GM19324 (cell line): ENCODE results near the gene KRT4.

ENCODE experiments used
- ATAC-seq: cut with Tn5 transposase; IDR thresholded peaks from one replicate; pipeline ENCODE4 v1.9.1; 2021; ENCODE audit warnings: mild to moderate bottlenecking, moderate library complexity; ENCODE audit not compliant: unreplicated experiment, low FRiP score

KRT4 gene

DNA sequence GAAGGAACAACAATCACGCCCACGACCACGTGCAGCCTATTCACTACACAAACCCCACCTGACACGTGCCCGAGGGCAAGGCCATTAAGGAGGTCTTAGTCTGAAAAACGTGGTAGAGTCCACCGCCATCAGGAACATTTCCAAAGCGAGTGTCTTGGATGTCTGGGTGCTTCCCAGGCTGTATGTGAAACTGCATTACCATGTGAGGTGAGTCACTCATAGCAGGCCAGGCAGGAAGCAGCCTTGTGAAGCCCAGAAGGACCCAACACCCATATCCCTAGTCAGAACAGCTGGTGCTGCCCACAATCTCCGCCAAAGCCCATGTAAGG is 23.5 kb upstream of the KRT4 start:
- no peak for ATAC-seq

DNA sequence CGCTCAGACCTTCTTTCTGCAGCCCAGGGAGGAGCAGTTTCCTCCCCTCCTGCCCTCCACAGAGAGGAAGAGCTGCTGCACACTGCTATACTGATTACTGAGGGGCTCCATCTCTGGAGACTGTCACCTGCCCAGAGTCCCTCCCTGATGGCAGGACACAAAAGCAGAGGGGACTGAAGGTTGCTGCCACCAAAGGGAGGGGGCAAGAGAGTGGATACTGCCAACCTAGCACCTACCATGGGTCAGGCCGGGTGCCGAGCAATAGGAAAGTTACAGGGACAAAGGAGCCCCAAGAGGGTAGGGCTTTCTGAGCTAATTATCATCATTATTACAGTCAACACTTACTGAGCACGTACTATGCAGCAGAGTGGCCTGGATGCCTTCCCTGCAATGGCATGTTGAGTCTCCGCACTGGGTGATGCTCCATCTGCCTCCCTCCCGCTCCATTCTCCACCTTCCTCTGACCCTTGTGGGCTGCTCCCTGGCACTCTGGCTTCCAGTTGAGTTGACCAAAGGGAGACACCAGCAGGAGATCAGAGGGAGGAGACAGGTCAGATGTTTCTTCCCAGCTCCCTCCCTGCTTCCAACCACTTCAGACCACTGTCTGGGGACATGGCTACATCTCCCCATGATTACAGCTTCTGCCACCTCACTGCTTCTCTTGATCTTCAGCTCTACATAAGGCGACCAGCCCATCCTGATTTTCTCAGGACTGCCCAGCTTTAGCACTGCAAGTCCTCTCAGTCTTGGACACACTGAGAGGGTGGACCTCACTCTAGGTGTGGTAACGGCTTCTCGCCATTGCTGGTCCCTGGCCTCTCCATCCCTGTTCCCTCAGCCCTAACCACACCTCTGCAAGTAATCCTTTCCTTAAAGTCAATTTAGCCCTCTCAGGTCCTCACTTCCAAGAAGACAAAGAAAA is 22.8 kb upstream of the KRT4 start:
- ATAC-seq: no peak

DNA sequence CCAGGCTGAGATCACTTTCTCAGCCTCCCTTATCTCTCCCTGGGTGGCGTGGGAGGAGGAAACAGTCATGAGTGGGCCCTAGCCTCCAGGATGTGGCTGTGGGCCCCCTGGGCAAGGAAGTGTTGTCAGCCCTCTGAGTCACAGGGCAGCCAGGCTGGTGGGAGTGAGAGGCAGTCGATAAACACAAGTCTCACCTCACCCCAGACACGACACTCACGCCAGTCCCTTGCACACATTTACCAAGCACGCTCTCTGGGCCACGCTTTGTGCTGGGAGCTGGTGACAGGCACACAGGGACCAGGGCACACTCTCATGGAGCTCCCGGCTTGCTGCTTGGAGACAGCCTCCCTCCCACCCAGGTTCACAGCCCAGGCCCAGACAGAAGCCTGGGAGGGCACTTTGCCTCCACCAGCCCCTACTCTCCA is 22.1 kb upstream of the KRT4 start:
- ATAC-seq: no peak

DNA sequence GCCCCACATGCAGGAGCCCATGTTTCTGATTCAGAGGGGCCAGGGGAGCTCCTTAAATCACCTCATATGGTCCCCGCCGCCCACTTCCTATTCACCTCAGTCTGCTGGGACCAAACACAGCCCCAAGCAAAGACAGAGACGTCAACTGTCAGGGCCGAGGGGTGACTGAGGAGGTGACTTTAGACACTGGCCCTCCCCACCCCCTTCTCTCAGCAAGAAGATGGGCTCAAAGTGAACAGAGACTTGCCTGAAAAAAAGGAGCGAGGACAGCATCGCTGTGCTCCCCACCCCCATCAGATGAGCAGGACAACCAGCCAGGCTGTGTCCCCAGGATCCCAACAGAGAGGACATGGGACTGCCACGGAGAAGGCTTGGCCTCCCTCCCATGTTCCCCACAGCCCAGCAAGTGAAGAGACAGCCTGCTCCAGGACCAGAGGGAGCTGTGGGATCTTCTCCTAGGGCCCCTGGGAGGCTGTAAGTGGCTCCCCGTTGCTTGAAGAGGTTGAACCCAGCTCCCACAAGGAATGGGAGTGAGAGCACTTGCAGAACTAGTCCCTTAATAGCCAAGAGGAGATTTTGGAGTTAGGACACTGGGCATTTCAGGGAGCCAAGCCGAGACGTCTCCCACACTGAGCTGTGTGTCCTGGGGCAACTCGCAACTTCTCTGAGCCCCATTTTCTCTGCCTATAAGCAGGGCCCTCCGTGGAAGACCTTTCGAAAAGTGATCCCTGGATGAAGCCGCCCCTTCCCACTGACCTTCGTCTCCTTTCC is 21.5 kb upstream of the KRT4 start:
- no peak for ATAC-seq

DNA sequence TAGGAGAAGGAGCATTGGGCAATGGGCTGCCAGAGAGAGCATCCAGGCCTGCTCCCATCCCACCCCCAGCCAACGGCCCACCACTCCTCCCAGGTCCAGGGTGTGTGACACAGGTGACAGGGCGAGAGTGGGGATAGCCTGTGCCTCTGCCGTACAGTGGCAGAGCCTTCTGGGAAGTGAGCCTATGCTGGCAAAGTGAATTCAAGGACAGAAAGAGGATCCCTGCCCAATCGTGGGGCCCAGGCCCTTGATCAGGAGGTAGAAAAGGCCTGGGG is 20.7 kb upstream of the KRT4 start:
- ATAC-seq: no peak

DNA sequence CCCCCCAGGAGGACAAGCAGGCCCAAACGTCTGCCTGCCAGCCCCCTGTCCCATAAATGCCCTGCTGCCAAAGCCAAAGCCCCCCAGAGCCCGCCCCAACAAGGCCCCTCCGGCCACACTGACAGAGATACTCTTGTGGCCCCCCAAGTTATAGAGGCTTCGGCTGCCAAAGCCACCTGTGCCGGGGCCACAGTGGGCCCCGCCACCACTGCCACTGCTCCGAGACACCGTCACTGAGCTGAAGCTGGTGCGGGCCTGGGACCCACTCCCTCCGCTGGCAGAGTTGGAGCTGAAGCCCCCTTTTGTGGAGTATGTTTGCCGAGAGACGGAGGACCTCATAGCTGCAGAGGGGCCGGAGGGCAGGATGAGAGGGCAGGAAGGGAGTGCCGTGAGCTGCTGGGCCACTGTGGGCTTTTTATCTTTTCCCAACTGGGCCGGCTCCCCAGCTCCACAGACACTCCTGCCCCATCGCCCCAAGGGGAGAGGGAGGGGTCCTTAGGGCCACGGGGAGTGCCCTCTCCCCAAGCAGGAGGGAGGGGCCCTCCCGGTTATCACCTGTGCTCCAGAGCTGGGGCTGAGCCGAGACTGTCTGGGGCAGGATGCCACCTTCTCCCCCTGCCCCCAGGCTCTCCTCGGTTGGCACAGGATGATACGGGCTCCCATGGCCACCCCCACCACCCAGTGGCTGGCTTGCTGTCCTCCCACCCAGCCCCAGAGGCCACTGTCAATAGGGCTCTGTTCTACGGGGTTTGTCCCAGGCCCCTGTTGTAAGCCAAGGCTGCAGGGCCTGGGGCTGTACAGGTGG is 20.2 kb upstream of the KRT4 start, which contains the start of gene KRT79:
Gene KRT79 (minus strand): TSS at position 390 of the 805 bp plus-strand sequence. CDS start 51 bp downstream, at position 339.
- no peak for ATAC-seq

DNA sequence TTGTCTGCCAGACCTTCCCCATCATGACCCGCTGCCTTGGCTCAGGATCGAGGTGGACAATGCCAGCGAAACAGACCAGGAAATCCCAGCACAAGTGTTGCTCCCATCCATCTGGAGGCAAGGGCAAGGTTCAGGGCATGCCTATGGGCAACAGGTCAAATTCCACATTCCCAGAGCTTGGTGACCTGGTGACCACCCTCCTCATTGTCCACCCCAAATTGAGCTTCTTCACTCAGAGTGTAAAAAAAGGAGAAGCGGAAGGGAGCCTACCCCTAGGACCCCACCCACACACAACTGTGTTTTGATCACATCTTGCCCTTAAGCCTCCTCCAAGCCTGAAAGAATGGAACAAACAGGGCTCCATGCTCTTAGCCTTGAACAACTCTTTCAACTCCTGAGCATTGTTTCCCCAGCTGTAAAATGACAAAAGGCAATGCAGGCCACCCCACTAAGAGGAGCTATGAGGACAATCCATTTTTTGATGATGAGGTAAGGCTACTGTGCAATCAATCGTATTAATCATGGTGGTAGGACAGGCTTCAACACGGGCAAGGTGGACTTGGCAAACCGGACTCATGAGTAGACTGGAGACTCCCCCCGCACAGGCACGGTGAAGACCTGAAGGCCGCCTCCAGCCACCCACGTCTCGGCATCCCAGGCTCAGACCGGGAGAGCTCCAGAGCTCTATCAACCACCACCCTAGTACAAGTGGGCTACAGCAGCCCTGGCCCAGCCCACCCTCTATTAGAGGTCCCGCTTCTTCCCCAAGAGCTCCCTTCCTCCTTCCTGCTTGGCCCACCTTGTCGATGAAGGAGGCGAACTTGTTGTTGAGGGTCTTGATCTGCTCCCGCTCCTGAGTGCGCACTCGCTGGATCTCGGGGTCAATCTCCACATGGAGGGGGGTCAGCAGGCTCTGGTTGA is 19.3 kb upstream of the KRT4 start:
- ATAC-seq: no peak

DNA sequence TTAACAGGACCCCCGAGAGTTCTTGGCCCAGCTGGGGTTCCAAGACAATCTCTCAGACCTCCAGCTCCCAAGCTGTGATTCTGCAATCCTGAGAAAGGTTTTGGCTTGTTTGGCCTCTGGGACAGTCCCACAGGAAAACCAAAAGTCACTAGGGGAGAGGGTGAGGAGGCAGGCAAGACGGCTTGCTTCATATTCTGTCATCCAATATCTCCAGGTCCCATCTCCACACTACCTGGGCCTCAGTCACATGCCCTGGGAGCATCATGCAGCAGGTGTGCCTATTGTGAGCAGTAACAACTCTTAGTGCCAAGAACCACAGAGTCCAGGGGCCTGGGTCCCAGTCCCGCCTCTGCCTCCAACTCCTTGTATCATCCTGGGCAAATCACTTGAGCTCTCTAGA is 18.5 kb upstream of the KRT4 start:
- ATAC-seq: no peak

DNA sequence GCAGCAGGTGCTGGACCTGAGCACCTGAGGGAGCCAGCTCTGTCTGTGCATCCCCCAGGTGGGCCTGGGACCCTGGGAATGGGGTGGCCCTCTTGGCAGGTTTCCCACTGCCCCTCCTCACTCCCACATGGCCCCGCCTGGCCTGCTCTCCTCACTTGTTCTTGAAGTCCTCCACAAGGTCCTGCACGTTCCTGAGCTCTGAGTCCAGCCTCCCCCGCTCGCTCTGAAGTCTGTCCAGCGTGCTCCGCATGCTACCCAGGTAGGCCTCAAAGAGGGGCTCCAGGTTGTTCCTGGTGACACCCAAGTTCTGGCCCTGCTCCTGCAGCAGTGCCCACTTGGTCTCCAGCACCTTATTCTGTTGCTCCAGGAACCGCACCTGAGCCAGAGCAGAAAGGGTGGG is 17.3 kb upstream of the KRT4 start:
- ATAC-seq: no peak

DNA sequence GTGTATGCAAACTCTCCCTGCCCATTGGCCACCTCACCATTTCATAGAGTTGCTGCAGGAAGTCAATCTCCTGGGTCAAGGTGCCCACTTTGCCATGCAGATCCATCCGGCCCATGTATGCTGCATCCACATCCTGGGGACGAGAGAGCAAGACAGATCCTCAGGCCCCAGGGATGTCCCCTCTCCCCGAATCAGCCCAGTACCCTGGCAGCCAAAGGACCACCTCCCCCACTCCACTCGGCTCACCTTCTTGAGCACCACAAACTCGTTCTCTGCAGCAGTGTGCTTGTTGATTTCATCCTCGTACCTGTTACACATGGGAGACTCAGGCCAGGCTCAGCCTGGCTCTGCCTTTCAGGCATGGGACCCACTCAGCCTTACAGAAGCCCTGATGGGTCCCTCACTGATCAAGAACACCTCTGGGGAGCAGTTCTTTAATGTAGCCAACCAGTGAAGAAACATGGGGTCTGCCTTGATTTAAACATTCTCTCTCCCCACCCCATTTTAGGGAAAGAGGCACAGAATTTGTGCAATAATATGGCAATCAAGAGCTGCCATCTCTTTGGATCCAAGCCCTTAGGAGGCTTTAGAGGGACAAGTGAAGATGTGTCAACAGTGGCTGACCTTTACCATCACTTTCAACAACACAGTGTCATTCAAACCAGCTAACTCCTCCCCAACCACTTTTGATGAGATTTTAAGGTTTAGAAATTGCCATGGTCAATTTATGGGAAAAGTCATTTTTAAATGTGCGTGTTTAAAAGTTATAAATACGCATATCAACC is 16.3 kb upstream of the KRT4 start:
- ATAC-seq: no peak

DNA sequence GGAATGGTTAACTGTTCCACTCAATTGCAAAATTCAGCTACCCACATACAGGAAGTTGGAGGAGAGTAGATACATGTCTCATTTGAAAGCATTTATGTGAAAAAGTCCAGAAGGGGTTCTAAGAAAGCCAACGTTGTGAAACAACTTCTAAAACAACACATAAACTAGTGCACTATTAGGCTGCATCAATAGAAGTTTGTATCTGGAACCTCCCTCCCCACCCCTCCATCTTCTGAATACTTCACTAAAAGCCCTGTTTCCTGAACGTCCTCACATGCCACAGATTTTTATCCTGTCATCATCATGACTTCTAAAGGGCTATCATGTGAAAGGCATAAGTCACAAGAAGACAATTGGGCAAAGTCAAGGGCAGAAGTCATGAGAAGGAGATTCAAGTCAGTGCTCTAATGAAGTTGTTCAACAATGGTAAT is 14.7 kb upstream of the KRT4 start:
- no peak for ATAC-seq

DNA sequence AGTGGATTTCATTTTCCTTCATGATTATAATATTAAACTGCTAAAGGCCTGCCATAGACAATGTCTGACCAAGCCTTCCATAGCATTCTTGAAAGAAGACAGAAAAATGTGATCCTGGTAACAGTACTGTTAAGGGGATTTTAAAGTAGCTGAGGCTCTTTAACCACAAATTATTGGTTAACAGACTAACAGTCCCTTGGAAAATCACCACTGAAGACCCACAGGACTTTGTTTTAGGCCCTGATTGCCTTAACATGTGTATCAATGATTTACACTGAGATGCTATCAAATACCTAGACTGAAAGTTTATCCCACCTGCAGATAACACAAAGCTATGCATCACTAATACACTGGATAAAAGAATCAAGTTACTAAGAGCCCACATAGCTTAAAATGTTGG is 14.2 kb upstream of the KRT4 start:
- no peak for ATAC-seq

DNA sequence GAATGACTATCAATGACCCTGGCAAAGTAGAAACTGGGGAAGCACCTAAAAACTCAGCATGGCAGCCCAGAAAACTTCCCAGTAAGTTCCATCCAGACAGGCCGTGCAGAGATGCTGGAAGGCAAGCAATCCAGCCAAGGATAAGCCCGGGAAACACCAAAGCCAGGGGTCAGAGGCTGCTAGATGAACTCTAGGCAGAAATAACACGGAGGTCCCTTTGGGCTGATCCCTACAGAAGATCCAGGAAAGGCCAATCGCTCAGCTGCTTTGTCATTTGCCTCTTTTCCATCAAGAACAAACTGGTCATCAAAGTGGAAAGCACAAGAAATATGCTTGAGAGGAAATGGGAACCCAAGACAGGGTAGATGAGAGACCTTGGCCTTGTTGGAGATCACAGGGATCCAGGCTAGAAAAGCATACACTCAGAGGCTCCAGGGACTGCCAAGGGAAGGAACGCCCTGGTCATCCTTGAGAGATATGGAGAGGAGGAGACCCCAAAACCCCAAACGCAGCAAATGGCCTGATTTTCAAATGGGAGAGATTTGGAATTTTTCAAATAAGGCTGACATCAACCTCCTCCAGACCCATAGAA is 13.7 kb upstream of the KRT4 start:
- no peak for ATAC-seq

DNA sequence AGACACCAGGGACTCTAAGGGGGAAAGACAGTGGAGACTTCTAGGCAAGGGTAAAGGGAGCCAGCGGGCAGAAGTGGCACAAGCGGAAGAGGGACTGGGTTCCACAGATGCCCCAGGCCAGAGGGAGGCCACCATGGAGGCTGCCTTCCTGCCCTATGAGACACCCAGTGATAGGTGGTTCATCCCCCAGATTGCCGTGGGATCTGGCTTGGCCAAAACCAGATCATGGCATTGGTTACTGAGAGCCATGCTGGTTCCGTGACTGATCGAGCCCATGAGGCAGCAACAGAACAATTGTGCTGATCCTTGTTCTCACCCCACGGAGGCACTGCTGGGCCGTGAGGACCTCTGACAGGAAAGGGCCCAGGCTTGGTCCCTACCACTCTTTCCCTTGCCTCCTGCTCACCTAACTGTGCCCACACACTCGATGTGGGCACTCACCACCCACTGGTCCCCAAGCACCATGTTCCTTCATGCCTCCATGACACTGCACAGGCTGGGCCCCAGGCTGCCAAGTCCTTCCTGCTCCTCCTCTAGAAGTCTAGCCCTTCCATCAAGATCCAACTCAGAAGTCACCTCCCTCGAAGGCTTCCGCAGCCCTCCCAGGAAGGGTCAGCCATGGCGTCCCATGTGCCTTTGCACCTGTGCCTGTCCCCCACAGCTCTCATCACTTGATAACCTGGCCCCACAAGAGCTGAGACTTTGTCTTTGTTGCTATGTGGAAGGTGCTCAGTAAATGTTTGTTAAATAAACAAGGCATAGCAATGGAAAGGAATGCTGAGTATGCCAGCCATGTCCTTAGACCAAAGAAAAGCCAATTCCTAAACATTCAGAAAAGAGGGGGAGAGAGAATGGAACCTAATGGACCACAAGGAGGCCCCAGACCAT is 12.9 kb upstream of the KRT4 start:
- ATAC-seq: no peak

DNA sequence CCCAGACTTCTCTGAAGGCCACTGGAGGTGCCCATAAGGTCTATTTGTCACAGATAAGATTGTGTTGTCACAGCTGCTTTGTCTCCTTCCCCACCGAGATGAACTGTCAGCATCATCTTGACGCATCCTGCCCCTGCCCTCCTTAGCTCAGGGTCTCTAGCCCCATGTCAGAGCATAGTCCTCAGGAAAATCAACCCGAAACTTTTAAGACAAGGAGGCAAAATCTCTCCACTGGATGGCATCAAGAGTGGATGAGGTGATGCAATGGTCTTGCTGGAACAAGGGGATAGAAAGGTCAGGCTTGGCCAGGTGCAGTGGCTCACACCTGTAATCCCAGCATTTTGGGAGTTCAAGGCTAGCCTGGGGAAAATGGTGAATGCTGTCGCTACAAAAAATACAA is 12.0 kb upstream of the KRT4 start:
- no peak for ATAC-seq

DNA sequence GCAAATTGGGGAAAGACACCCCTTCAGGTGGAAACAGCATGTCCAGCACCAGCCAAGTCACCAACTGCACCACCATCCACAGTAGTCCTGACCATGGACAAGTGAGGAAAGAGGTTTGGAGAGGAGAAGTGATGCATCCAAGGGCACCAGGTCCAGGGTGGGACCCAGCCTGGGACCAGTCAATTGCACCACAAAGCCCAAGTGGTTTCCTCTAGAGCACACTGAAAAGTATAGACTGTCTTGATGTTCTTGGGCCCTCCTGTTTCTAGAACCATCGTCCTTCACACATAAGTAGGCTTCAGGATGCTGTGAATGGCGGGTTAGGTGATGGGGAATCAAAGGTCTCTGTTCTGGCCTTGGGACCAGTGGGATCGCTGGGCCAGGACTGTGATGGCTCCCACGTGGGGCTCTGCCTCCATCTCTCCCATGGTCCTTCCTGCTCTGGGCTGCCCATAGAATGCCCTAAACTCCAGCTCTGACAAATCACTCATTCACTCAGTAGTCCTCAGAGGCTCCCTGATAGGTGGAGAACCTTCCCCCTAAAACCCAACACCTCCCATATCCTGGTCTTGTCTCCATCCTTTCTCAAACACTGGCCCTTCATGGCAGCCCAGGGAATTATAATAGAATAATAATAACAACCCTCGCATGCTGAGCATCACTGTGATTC is 11.0 kb upstream of the KRT4 start:
- ATAC-seq: no peak

DNA sequence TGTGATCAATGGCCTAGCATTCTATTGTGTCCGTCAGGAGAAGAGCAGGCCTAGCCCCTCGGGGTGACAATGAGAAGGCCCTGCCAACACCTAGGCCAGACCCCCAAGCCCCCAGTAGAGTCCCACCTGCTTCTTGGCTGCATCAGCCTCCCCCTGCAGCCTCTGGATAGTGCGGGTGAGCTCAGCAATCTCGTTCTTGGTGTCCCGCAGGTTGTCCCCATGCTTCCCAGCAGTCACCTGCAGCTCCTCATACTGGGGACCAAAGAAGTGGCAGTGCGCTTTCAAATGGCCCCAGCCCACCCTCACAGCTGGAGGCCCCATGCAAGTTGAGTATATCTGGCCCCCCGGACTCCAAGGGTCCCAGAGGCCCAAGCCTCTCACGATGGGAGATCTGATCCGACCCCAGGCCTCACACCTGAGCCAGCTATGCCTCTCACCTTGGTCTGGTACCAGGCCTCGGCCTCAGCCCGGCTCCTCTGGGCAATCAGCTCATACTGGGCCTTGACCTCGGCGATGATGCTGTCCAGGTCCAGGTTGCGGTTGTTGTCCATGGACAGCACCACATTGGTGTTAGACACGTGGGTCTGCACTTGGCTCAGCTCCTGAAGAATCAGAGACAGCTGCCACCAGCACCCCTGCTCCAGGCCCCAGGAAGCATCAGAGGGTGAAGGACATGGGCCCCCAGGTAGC is 10.0 kb upstream of the KRT4 start:
- ATAC-seq: no peak
